Hindlimb muscle (tissue), 1 donor: ENCODE results near the gene SLC27A4. TPM values are rescaled to one million over a fixed set of nuclear protein-coding genes. Genes with fewer than 3 reads are reported as not detected.

Source experiments
- DNase-seq: peaks from one replicate; pipeline ENCODE4 v3.0.0-alpha.2; 2013
- polyA plus RNA-seq: library from polyadenylated mRNA; unstranded; fragments of 120-200 nt; gene quantifications from one replicate; pipeline ENCODE4 v1.2.1, GENCODE V29; 2013; ENCODE audit not compliant: insufficient read length

Gene SLC27A4
- polyA plus RNA-seq, 1 donor, result 14.6 TPM

DNA sequence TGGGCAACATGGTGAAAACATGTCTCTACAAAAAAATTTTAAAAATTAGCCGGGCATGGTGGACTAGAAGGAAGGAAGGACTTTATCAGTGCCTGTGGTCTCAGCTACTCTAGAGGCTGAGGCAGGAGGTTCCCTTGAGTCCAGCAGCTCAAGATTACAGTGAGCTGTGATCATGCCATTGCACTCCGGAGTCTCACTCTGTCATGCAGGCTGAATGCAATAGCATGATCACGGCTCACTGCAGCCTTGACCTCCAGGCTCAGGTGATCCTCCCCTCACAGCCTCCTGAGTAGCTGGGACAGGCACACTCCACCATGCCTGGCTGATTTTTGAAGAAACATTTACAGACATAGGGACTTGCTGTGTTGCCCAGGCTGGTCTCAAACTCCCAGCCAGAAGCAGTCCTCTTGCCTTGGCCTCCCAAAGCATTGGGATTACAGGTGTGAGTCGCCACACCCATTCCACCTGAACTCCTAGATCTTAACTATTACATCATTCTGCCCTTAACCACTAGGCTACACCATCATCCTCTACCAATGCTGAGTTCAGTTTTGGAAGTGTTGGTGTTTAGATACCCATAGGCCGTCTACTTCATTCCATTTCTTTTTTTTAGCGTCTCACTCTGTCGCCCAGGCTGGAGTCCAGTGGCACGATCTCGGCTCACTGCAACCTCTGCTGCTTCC, 28.8 kb downstream of the SLC27A4 start:
- no peak for DNase-seq

GRCh38 chr9:128370367-128370751, 30.0 kb downstream of the SLC27A4 start:
- DNase-seq, result no peak

- DNase-seq, result peak; percentile 99
Observed at GRCh38 chr9:128370752-128371629, 30.7 kb downstream of the SLC27A4 start, which contains the start of gene URM1. TSS of gene URM1 (plus strand) at chr9:128371374. CDS start at chr9:128371381, 7 bp downstream.

DNA sequence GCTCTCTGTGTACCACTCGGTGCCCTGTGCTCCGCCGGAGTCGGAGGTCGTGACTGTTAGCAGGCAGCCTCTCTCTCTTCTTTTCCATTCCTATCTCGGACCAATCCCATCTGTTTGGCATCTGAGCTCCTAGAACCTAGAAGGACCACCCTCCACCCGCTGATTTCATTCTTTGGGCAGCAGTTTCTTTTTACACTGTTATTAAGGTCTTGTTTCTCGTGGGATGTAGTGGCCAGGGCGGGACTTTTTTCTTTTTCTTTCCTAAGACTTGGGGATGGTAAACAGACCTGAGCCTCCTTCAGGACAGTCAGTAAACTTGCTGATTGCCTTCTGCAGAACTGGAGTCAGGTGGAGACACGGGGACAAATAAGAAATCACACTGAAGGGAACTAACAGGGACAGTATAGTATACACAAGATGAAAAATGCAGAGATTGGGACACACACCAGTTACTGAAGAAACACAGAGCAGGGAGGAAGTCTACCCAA, 31.3 kb downstream of the SLC27A4 start:
- no peak for DNase-seq

- no peak for DNase-seq
Observed at GRCh38 chr9:128372188-128372641, 31.9 kb downstream of the SLC27A4 start.

- DNase-seq, result no peak
Observed at GRCh38 chr9:128372784-128373183, 32.5 kb downstream of the SLC27A4 start.

DNA sequence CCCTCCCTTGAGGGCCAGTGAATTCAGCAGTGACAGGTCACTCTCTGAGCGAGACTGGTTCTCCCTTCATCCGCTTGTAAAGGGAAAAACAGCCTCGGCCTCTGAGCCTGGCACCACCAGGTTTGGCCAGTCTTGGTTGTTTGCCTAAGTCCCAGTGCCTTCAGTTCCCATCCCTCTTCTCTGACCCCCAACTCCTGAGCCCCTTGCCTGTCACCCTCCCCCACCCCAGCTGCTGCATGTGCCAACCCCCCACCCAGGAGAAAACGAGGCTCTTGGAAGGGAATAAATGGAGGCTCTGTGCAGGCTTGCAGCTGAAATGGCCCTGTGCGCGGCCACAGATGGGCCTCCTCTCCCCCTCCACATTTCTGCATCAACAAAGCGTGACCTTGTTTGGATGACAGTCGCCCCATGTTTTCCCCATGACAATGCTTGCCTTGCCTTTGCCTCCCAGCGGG, 33.9 kb downstream of the SLC27A4 start:
- no peak for DNase-seq

GRCh38 chr9:128375865-128376264, 35.5 kb downstream of the SLC27A4 start:
- no peak for DNase-seq

- no peak for DNase-seq
Observed at GRCh38 chr9:128382261-128382660, 41.9 kb downstream of the SLC27A4 start.

- DNase-seq, result no peak
Observed at GRCh38 chr9:128383007-128383753, 42.9 kb downstream of the SLC27A4 start.

DNA sequence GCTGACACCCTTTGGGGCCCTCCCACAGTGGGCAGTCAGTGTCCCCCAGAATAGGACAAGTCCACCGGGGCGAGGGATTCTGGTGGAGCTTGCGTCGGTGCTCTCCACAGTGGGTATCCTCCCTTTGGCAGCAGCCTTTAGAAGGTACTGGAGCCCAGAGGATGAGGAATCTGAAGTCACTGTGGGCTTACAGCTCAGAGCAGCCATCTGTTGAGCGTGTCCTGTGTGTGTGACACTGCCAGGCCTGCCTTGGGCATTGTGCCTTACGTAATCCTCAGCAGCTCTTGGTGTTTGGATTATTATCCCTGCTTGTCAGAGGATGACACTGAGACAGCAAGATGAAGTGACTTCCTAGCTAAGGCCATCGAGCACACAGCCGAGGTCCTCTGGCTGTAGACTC, 43.5 kb downstream of the SLC27A4 start:
- no peak for DNase-seq

DNA sequence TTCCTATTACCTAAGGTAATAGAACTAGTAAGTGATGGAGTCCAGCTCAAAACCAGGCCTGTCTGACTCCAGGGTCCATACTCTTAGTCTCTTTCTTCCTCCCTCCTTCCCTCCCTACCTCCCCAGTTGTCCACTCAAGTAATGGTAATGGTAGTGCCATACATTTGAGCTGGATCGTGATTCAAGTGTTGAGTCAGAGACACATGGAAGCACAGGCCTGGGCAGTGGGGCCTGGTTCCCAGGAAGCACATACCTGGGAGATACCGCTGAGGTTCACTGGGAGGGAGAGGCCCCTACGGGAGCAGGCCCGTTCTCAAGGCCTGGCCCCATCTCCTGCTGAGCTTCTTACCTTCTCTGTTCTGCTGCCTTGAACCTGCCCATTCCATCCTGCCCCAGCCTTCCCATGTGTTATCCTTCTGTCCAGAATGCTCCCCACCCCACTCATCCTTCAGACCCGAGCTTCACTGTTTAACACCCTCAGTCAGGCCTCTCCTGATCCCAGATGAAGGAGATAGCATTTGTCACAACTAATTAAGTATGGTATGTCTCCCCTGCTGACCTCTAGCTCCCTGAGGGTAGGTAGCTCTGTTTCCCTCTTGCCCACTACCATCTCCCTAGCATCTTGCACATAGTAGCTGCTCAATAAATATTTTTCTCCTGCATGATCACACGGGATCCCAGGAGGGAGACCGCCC, 44.6 kb downstream of the SLC27A4 start:
- DNase-seq, result no peak

GRCh38 chr9:128385496-128386460, 45.5 kb downstream of the SLC27A4 start:
- DNase-seq, result no peak

DNA sequence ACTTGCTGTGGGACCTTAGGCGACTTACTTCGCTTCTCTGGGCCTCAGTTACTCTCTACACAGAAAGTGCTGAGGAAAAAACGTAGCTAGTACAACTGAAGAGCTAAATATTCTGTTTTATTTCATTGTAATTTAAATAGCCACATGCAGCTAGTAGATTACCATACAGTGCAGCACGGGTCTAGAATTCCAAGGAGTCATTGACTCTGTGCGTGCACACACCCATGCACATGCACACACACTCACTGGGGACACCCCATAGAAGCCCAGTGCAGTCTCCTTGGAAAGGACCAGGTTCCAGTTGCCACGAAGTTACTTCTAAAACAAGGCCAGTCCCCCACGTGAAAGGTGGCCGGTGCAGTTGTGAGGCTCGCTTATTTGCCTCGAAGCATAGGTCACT, 47.8 kb downstream of the SLC27A4 start:
- DNase-seq, result no peak

- no peak for DNase-seq
Observed at GRCh38 chr9:128389395-128390149, 49.2 kb downstream of the SLC27A4 start.

GRCh38 chr9:128390150-128390812, 50.0 kb downstream of the SLC27A4 start:
- no peak for DNase-seq

DNA sequence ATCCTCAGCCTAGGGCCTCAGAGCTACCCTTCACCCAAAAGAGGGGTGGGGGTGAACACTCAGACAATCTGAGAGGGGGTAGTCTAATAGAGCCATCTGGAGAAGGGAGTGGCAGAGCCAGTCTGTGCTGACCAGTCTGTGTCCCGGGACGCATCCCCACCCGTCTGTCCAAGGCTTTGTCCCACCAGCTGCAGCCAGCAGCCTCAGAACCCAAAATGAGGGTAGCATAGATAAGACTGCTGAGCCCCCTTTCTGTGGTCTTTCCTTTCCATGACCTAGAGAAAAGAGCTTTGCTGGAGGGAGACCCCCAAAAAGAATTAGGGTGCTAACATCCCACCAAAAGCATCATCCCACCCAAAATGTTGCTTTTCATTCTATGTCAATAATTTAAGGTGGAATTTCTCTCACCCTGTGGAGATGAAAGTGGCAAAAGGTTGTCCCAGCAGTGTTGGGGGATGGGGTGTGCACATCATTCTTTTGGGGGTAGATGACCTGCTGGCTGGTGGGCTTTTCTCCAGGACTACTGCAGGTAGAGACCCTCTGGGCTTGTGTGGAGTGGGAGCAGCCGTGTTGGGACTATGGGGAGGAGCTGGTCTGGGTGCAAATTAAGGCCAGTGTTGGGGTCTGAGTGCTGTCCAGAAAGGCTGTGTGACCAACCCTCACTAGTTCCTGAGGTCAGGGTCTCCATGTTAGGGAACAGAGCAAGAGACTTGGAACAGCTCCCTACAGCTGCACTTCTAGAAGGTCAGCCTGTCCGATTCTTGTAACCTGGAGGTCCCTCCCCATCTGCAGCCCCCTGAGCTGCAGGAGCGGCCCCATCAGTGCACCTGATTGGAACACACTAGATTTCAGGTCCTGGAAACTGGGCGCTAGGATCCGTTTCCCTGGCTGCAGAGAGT, 50.7 kb downstream of the SLC27A4 start:
- DNase-seq, result no peak

GRCh38 chr9:128391956-128392301, 51.6 kb downstream of the SLC27A4 start:
- no peak for DNase-seq
